Measurements from ENCODE around the gene GLS.
A peak's percentile ranks its signal among the peaks of the same experiment; 100 is the strongest.

GRCh38 chr2:190979906-190980629 is 99.4 kb downstream of the GLS start:
- TF ChIP-seq POLR2A (IDR thresholded peaks at IDR 0.05; ENCODE audit: low read depth, low read length) (peak; percentile 29; the same call in 1 of the 2 replicates), POLR2AphosphoS5 (IDR thresholded peaks at IDR 0.05; ENCODE audit: low read depth, low read length) (no peak; the same call in none of the 2 replicates)
